Measurements from ENCODE around the gene NKG7. TPM values are rescaled to one million over a fixed set of nuclear protein-coding genes. Genes with fewer than 3 reads are reported as not detected.

NKG7 gene
- total and polyA plus RNA-seq, 4 donors = 2.0 to 13.6 (median 5.7) TPM

GRCh38 chr19:51365965-51366388 is 6.5 kb downstream of the NKG7 start, which contains the start of gene ETFB:
ETFB (minus strand) TSS chr19:51366388; CDS start chr19:51366326, 62 bp downstream.
- Histone ChIP-seq H3K9me3 (ENCODE audit: control insufficient read depth in 4 of 4, low read length in 3 of 4) (no peaks in the 10 kb centered on the region), H3K4me3 (ENCODE audit: low read depth in 1 of 3, low read length in 3 of 3) (peak within 1 kb of the TSS; percentile 71 to 98 (median 91)), H3K9ac (ENCODE audit: low read depth in 1 of 2, low read length in 2 of 2) (peak within 1 kb of the TSS; percentile 100), H3K27ac (ENCODE audit: low read depth in 1 of 2, low read length in 2 of 2) (peak within 1 kb of the TSS; percentile 98 to 99), H3K36me3 (ENCODE audit: control insufficient read depth in 4 of 4, insufficient read depth in 3 of 4, low read depth in 1 of 4, low read length in 3 of 4) (no peaks in the 10 kb centered on the region), H3K27me3 (ENCODE audit: control insufficient read depth in 4 of 4, insufficient read depth in 4 of 4, low read length in 3 of 4) (no peaks in the 10 kb centered on the region), H3K4me1 (ENCODE audit: control insufficient read depth in 4 of 4, insufficient read depth in 4 of 4, low read length in 3 of 4) (peaks cover 2 to 50% (median 28%) of the 10 kb centered on the region in 4 donors)
- WGBS = under 1% methylated on average over 27 of the region's 27 CpGs
- DNase-seq (ENCODE audit: low spot score) = no peak
- no peak for TF ChIP-seq RAD21 (IDR thresholded peaks at IDR 0.05)
- no peak for TF ChIP-seq TAF1 (conservative IDR thresholded peaks at IDR 0.05)
- TF ChIP-seq EGR1 (IDR thresholded peaks at IDR 0.05; ENCODE audit: low read depth in 2 of 2) = no peak
- TF ChIP-seq GABPA (IDR thresholded peaks at IDR 0.05 in 1 of 2, conservative IDR thresholded peaks at IDR 0.05 in 1 of 2) = no peak
- TF ChIP-seq, protein P1, sequence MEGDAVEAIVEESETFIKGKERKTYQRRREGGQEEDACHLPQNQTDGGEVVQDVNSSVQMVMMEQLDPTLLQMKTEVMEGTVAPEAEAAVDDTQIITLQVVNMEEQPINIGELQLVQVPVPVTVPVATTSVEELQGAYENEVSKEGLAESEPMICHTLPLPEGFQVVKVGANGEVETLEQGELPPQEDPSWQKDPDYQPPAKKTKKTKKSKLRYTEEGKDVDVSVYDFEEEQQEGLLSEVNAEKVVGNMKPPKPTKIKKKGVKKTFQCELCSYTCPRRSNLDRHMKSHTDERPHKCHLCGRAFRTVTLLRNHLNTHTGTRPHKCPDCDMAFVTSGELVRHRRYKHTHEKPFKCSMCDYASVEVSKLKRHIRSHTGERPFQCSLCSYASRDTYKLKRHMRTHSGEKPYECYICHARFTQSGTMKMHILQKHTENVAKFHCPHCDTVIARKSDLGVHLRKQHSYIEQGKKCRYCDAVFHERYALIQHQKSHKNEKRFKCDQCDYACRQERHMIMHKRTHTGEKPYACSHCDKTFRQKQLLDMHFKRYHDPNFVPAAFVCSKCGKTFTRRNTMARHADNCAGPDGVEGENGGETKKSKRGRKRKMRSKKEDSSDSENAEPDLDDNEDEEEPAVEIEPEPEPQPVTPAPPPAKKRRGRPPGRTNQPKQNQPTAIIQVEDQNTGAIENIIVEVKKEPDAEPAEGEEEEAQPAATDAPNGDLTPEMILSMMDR (IDR thresholded peaks at IDR 0.05; ENCODE audit: low read depth, low read length, missing input control) = no peak
- no peak for TF ChIP-seq SP1 (IDR thresholded peaks at IDR 0.05)
- no peak for TF ChIP-seq FOXA1 (IDR thresholded peaks at IDR 0.05)
- TF ChIP-seq, protein P2, sequence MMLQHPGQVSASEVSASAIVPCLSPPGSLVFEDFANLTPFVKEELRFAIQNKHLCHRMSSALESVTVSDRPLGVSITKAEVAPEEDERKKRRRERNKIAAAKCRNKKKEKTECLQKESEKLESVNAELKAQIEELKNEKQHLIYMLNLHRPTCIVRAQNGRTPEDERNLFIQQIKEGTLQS (IDR thresholded peaks at IDR 0.05) = no peak
- TF ChIP-seq HNF4A (conservative IDR thresholded peaks at IDR 0.05) = no peak
- TF ChIP-seq REST (IDR thresholded peaks at IDR 0.05) = no peak
- TF ChIP-seq, protein P3, sequence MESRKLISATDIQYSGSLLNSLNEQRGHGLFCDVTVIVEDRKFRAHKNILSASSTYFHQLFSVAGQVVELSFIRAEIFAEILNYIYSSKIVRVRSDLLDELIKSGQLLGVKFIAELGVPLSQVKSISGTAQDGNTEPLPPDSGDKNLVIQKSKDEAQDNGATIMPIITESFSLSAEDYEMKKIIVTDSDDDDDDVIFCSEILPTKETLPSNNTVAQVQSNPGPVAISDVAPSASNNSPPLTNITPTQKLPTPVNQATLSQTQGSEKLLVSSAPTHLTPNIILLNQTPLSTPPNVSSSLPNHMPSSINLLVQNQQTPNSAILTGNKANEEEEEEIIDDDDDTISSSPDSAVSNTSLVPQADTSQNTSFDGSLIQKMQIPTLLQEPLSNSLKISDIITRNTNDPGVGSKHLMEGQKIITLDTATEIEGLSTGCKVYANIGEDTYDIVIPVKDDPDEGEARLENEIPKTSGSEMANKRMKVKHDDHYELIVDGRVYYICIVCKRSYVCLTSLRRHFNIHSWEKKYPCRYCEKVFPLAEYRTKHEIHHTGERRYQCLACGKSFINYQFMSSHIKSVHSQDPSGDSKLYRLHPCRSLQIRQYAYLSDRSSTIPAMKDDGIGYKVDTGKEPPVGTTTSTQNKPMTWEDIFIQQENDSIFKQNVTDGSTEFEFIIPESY (IDR thresholded peaks at IDR 0.05) = no peak
- TF ChIP-seq, protein P4, sequence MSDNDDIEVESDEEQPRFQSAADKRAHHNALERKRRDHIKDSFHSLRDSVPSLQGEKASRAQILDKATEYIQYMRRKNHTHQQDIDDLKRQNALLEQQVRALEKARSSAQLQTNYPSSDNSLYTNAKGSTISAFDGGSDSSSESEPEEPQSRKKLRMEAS (IDR thresholded peaks at IDR 0.05) = no peak
- TF ChIP-seq JUND (IDR thresholded peaks at IDR 0.05) = no peak
- TF ChIP-seq YY1 (IDR thresholded peaks at IDR 0.05) = no peak
- no peak for TF ChIP-seq RXRA (IDR thresholded peaks at IDR 0.05)
- TF ChIP-seq FOXA2 (IDR thresholded peaks at IDR 0.05) = no peak
- no peak for TF ChIP-seq HNF4G (IDR thresholded peaks at IDR 0.05)
- TF ChIP-seq NR2F2 (IDR thresholded peaks at IDR 0.05) = no peak
